ENCODE data around the gene STAG1.
"Not testable (repeated sequence)": the region's sequence is repeated elsewhere in the genome, so short reads cannot be mapped to it uniquely, and the experiment has no call there.

STAG1 gene

GRCh38 chr3:136642711-136643110 lies 109.5 kb downstream of the STAG1 start:
- no peak for DNase-seq

DNA sequence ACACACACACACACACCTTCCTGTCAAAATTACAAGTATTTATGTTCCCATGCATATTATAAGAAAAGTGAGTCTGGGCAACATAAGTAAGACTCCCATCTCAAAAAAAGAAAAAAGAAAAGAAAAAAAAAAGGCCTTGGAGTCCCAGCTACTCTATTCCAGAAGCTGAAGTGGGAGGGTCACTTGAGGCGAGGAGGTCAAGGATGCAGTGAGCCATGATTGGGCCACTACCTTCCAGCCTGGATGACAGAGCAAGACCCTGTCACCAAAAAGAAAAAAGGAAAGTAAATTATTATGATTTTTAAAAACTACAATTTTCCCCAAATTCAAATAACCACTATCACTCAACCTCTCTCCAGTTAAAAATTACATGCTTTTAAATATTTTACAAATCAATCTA lies 113.1 kb downstream of the STAG1 start:
- no peak for DNase-seq

GRCh38 chr3:136637176-136637575 lies 115.0 kb downstream of the STAG1 start:
- DNase-seq = no peak

- DNase-seq = no peak
Measured at GRCh38 chr3:136634821-136635220, 117.4 kb downstream of the STAG1 start.

DNA sequence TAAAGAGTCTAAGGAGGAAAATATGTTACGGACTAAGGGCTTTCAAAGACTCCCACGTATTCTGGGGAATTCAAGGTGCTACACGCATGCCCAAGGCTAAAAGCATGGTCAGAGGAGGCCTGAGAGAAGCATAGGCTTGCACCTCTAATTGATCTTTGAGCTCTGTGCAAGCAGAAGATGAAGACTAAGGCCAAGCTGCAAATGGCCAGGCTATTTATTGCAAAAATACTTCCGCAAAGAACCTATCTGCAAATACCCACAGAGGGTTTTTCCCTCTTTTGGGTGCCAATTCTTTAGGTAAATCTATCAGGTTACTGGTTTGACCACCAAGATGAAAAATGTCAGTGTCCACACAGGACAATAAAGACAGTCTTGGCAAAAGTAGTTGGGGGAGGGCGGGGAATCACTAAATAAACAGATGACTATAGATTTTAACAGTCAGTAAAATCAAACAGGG lies 119.5 kb downstream of the STAG1 start:
- DNase-seq = no peak

DNA sequence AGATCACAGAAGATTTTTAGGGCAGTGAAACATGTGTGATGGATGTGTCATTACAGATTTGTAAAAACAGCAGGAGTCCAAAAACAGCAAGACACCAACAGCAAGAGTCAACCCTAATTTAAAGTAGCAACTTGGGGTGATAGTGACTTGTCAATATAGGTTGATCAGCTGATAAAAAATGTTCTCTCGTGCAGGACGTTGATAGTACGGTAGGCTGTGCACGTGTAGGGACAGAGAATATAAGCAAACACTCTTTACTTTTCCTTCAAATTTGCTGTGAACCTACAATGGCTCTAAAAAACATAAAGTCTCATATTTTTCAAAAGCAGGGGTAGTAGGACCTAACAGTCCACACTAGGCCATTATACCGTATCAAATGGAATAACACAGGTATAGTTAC lies 120.8 kb downstream of the STAG1 start:
- DNase-seq = no peak

DNA sequence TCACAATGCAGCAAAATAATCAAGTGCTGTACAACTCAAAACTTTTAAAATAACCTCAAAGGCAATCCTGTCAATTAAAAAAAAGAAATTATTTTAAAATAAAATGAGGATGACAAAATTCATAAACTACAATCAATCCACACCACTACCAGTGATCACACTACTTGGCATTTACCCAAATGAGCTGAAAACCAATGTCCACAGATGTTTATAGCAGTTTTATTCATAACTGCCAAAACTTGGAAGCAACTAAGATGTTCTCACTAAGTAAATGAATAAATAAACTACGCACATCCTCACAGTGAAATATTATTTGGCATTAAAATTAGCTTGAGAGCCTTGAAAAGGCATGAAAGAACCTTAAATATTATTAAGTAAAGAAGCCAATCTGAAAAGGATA lies 121.3 kb downstream of the STAG1 start:
- no peak for DNase-seq

DNA sequence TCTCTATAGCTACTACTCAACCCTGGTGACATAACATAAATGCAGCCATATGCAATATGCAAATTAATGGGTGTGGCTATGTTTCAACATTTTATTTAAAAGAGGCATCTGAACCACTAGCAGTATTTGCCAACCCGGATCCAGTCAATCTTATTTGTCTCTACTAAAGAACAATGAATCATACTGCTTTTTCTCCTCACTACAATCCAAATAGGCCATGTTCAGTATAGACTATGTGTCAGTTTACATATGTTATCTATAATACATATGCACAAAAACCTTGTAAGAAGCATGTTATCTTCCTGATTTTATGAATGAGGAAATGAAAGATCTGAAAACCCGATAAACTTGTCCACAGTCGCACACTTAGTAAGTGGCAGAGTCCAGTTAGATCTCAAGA lies 125.7 kb downstream of the STAG1 start:
- no peak for DNase-seq

- peak in 1 of 2 experiments; percentile 46 for DNase-seq
Measured at GRCh38 chr3:136624894-136625815, 127.0 kb downstream of the STAG1 start.

DNA sequence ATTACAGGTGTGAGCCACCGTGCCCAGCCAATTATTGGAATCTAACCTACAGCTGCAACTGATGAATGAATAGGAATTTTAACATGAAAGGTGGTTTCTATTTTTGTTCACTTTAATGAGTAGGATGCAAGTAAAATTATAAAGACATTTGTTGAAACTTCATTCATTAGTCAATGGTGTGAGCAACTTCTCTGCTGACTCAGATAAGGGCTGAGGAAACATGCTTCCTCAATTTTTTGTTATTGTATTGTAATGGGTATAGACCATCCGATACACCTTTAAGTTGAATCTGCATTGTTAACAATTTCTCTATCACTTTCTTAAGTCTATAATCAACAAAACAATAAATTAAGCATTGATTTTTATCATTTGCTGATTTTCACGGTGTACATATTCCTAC lies 127.8 kb downstream of the STAG1 start:
- peak; percentile 45 to 67 for DNase-seq

DNA sequence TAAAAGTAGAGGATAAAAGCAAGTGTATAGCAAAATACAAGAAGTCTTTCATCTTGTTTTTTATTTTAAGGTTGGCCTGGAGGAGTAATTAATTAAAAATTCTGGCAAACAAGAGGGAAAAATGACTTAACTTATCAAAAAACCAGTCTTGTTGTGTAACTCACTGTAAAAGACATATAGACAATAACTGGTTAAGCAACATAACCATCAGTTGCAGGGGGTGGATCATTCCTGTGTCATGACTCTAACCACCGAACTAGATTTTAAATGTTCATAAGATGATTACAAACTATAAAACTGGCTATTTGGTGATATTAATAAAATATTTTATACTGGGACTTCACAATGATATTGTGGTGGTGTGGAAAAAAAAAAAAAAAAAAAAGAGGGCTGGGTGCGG lies 130.6 kb downstream of the STAG1 start:
- DNase-seq = no peak

GRCh38 chr3:136620436-136620835 lies 131.7 kb downstream of the STAG1 start:
- peak in 1 of 2 experiments; percentile 12 for DNase-seq

- DNase-seq = not testable (repeated sequence)
Measured at GRCh38 chr3:136617969-136618525, 134.1 kb downstream of the STAG1 start.

- peak in 1 of 2 experiments; percentile 15 for DNase-seq
Measured at GRCh38 chr3:136617198-136617597, 135.0 kb downstream of the STAG1 start.

GRCh38 chr3:136612512-136612911 lies 139.7 kb downstream of the STAG1 start:
- no peak for DNase-seq

GRCh38 chr3:136606990-136607389 lies 145.2 kb downstream of the STAG1 start:
- DNase-seq = no peak

GRCh38 chr3:136606216-136606615 lies 146.0 kb downstream of the STAG1 start:
- DNase-seq = not testable (repeated sequence)

- no peak for DNase-seq
Measured at GRCh38 chr3:136604961-136605360, 147.2 kb downstream of the STAG1 start.

DNA sequence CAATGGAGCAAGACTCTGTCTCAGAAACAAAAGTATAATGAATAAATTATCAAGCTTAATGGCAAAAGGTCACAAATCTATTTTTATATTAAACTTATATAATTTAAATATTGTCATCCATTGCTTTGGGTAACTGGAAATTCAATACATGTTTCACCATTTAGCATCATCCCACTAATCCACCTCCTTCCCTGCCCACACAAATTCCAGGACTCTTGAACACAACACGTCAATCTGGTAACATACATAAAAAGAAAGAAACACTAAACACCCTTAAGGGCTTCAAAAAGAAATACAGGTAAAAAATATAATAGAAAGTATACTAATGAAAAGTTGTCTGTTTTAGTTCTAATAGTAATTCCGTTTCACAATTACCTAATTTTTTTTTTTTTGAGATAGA lies 149.4 kb downstream of the STAG1 start:
- no peak for DNase-seq

DNA sequence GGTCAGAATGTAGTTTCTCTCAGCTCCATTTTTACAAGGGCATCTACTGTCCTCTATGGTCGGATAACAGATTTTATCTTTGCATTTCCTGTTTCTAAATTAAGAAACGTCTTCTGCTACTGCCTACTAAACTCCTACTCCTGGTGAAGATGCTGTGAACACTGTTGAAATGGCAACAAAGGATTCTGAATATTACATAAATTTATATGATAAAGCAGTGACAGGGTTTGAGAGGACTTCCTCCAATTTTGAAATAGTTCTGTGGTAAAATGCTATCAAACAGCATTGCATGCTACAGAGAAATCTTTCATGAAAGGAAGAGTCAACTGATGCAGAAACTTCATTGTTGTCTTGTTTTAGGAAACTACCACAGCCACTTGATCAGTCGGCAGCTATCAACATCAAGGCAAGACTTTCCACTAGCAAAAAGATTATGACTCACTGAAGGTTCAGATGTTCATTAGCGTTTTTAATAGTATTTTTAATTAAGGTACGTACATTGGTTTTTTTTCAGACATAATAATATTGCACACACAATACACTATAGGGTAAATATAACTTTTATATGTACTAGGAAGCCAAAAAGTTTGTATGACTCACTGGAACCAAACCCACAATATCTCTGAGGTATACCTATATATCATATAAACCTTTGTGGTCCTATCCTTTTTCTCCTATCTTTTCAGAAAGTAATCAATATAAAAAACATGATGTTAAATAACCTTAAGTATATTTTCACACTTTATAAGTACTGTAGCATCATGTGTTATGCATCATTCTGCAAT lies 156.1 kb downstream of the STAG1 start:
- peak; percentile 91 to 92 for DNase-seq

GRCh38 chr3:136586580-136586979 lies 165.6 kb downstream of the STAG1 start:
- no peak for DNase-seq

DNA sequence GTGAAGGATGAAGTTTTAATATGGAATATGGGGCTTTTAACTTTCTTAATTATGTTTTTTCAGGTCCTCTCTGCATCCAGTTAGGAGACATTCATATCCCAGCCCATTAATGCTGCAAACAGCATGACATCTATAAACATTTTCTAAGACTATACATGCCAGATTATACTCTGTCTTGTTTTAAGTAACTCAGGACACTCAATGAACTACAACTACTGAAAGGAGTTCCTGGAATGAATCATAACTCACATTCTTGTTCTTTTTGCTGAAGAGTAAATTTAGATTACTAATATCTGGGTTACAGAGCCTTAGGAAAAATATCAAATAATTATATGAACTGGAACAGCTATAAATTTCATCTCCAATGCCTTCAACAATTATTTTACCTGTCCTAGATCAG lies 167.4 kb downstream of the STAG1 start:
- no peak for DNase-seq

GRCh38 chr3:136583823-136584222 lies 168.4 kb downstream of the STAG1 start:
- DNase-seq = no peak

- DNase-seq = no peak
Measured at GRCh38 chr3:136577791-136578190, 174.4 kb downstream of the STAG1 start.

Data from AML-193 (cell line).